Astrocyte of the cerebellum (primary cell): ENCODE measurements around the gene CSMD2.

Experiments
- DNase-seq: peaks from one replicate; pipeline ENCODE4 v3.0.0-alpha.2; 2011; ENCODE audit warnings: low read depth
- H3K4me3 ChIP-seq: 2 replicates; pipeline ENCODE4 v1.5.1; 2011; ENCODE audit warnings: mild to moderate bottlenecking, low read depth, low read length, moderate library complexity
- in situ Hi-C: cut with HindIII; loops from 2 replicates; pipeline ENCODE4 v1.10.0; 2017; ENCODE audit warnings: low sequenced_read_pairs
- TF ChIP-seq, protein P1 (sequence below): IDR thresholded peaks from 2 replicates; pipeline ENCODE4 v1.5.1; 2012; ENCODE audit warnings: low read length, low read depth, moderate library complexity, mild to moderate bottlenecking; ENCODE audit errors: missing control alignments

Gene CSMD2

GRCh38 chr1:33588726-33589125 lies 576.3 kb downstream of the CSMD2 start:
- in situ Hi-C loops: no loop called here
- TF ChIP-seq, protein P1, sequence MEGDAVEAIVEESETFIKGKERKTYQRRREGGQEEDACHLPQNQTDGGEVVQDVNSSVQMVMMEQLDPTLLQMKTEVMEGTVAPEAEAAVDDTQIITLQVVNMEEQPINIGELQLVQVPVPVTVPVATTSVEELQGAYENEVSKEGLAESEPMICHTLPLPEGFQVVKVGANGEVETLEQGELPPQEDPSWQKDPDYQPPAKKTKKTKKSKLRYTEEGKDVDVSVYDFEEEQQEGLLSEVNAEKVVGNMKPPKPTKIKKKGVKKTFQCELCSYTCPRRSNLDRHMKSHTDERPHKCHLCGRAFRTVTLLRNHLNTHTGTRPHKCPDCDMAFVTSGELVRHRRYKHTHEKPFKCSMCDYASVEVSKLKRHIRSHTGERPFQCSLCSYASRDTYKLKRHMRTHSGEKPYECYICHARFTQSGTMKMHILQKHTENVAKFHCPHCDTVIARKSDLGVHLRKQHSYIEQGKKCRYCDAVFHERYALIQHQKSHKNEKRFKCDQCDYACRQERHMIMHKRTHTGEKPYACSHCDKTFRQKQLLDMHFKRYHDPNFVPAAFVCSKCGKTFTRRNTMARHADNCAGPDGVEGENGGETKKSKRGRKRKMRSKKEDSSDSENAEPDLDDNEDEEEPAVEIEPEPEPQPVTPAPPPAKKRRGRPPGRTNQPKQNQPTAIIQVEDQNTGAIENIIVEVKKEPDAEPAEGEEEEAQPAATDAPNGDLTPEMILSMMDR: no peak
- no peak overlapping the region for H3K4me3 ChIP-seq
- DNase-seq: no peak

GRCh38 chr1:33586795-33587194 lies 578.2 kb downstream of the CSMD2 start:
- in situ Hi-C loops: no loop called here
- no peak for DNase-seq
- H3K4me3 ChIP-seq: no peak overlapping the region
- TF ChIP-seq, protein P1: no peak

GRCh38 chr1:33586106-33586505 lies 578.9 kb downstream of the CSMD2 start:
- no peak overlapping the region for H3K4me3 ChIP-seq
- DNase-seq: no peak
- in situ Hi-C loops: no loop called here
- TF ChIP-seq, protein P1: no peak

DNA sequence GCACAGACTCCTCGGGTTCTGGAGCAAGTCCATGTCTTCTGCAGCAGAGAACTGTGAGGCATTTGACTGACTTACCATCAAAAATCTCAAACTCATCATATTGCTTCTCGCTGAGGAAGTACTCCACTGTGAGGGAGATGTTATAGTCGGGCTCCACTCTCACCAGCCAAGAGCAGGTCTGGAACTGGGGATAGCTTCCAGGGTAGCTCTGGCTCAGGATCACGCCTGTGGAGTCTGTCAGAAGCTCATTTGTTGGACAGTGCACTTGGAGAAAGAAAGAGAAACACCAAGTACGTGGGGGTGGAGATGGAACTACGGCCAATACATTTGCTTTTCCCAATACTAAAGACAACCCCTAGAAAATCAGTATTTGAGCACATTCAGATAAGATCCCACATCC lies 581.5 kb downstream of the CSMD2 start:
- H3K4me3 ChIP-seq: no peak overlapping the region
- in situ Hi-C loops: no loop called here
- TF ChIP-seq, protein P1: no peak
- DNase-seq: no peak

GRCh38 chr1:33578557-33579448 lies 586.2 kb downstream of the CSMD2 start:
- no peak overlapping the region for H3K4me3 ChIP-seq
- in situ Hi-C loops: no loop called here
- TF ChIP-seq, protein P1: no peak
- no peak for DNase-seq

DNA sequence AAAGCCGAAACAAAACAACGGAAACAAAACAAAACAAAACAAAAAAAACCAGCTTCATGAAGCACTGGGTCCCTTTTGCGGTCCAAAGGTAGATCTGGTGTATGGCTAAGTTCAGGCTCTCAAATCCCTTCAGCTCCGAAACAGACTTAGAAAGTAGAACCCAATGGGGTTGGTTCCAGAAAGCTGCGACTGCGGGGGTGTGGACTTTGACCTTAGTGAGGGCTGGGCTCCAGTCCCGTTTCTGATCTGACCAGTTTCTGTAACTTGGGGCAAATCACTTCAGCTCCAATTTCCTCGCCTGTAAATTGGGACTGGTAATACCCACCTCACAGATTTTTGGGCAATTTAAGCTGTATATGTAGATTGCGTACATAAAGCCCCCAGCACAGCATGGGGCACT lies 587.4 kb downstream of the CSMD2 start:
- no peak for DNase-seq
- TF ChIP-seq, protein P1: no peak
- H3K4me3 ChIP-seq: no peak overlapping the region
- in situ Hi-C loops: no loop called here
